Measurements from ENCODE around the gene PRKAR1B. TPM values are rescaled to one million over a fixed set of nuclear protein-coding genes. Genes with fewer than 3 reads are reported as not detected.
A peak's percentile ranks its signal among the peaks of the same experiment; 100 is the strongest.

The PRKAR1B gene
- total RNA-seq, 2 donors from 2014 or later = 15.8 to 19.8 TPM

GRCh38 chr7:508461-509170 lies 218.5 kb downstream of the PRKAR1B start:
- intact Hi-C loops (cut with DNase I) = no loop called here
- no peak for ATAC-seq
- peak; percentile 15 for DNase-seq

DNA sequence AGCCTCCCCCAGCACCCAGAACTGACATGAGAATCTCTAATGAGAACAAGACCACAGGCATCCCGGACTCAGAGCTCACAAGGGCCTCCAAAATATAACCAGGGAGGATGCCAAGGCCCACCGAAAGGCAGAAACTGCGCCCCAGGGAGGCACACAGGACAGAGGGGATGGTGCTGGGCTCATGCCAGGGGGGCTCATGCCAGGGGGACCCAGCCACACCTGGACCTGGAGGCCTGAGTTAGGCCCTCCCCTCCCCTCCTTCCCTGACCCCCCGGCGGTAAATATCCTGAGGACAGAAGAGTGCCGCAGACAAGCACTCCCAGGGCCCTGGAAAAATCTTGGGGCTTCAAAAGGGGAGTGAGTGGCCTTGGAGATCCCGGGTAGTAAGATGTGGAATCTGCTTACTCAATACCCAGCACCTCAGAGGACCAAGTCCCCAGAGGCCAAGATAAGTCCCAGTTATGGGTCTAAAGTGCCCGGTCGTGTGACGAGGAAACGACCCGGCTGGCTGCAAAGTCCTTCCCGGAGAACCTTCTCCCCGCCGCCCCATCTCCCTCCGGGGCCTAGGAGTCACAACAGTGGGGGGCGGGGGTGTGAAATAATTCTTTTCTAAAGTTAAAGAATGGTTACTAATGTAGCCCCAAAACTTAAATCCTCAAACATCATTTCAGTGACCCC lies 219.3 kb downstream of the PRKAR1B start:
- intact Hi-C loops (cut with DNase I) = no loop called here
- ATAC-seq = no peak
- DNase-seq = peak; percentile 21

- no peak for DNase-seq
- intact Hi-C loops (cut with DNase I) = no loop called here
- no peak for ATAC-seq
Observed at GRCh38 chr7:506921-507622, 220.0 kb downstream of the PRKAR1B start.

GRCh38 chr7:506391-506831 lies 220.7 kb downstream of the PRKAR1B start:
- DNase-seq = peak; percentile 20
- intact Hi-C loops (cut with DNase I) = no loop called here
- no peak for ATAC-seq

- ATAC-seq (peak in 1 of 2 donors; percentile 36), DNase-seq (peak; percentile 18)
- intact Hi-C loops (cut with DNase I) = no loop called here
Observed at GRCh38 chr7:505171-505570, 221.9 kb downstream of the PRKAR1B start.

DNA sequence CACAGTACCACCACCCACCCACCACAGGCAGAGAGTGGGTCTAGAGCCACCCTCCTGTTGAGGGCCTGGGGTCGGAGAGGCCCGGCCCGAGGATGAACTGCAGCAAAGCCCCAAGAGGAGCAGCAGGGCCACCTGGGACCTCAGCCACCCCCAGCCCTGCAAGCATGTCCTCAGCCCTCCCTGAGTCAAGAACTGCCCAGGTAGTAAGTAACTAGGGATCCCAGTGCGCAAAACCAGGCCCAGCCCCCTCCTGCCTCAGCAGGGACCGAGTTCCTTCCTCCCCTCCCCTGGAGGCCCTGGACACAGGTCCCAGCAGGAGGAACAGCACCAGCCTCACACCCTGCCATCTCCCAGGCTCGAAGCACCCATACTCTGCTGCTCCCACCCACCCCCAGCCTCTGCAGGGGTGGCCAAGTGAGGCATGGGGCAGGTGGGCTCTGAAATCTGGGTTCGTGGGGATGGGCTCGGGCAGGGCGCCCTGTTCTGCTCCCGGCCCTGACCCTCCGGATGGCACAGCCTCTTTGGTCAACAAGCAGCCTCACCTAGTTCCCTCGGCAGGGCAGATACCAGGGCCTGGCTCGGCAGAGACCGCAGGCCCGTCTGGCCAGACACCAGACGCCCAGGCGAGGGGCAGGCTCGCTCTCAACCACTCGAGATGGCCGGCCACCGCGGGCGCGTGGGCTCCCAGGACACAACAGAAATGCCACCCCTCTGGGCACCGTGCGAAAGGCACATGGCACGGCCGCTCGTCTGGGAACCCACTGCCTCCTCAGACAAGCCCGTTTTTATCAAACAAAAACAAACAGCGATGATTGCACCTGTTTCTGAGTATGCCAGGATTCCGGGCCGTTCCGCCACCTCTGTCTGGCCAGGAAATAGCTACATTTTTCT lies 222.6 kb downstream of the PRKAR1B start:
- intact Hi-C loops (cut with DNase I) = no loop called here
- DNase-seq (peak; percentile 20), ATAC-seq (peak in 1 of 2 donors; percentile 13)

- intact Hi-C loops (cut with DNase I) = no loop called here
- peak; percentile 65 to 84 for ATAC-seq
- peak; percentile 63 for DNase-seq
Observed at GRCh38 chr7:503575-504111, 223.4 kb downstream of the PRKAR1B start.

GRCh38 chr7:502296-502695 lies 224.8 kb downstream of the PRKAR1B start:
- intact Hi-C loops (cut with DNase I) = no loop called here
- ATAC-seq (no peak), DNase-seq (peak; percentile 13)

- intact Hi-C loops (cut with DNase I) = no loop called here
- ATAC-seq (no peak), DNase-seq (no peak)
Observed at GRCh38 chr7:501526-501925, 225.6 kb downstream of the PRKAR1B start.

GRCh38 chr7:500521-501420 lies 226.3 kb downstream of the PRKAR1B start:
- peak; percentile 21 for DNase-seq
- intact Hi-C loops (cut with DNase I) = no loop called here
- ATAC-seq = no peak

DNA sequence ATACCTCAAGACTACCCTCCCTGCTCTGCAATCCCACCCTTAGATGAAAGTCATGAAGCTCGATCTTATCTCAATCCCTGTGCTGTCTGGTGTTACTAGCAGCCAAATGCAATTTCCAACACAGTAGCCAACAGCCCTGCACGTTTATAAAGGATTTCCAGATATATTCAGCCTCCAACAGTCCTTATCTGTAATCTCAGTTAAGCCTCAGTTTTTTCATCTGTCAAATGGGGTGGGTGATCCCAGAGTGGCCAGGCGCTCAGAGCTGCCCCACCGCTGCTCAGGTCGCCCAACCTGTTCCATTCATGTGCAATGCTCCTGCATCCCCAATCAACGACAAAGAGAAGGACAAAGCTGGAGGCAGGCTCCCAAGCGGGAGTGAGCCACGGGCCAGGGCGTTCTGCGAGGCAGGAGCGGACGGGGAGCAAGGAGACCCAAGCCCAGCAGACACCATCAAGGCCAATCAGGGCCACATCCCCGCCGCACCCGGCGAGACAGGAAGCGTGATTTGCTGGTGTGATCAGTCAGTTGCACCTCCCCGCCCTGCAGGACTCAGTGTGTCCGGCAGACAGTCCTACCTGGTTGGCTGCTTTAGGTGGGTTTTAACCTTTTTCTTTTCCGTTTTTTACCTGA lies 227.1 kb downstream of the PRKAR1B start:
- intact Hi-C loops (cut with DNase I) = no loop called here
- DNase-seq (peak; percentile 18), ATAC-seq (no peak)

Other genes with a start within 250 kb of the PRKAR1B start
- gene PDGFA, start 207.4 kb downstream of the PRKAR1B start, total RNA-seq = 10 to 100 TPM; 27.5 to 33.9 TPM
- gene DNAAF5, start 582 bp downstream of the PRKAR1B start, total RNA-seq = 10 to 100 TPM; 14.9 to 15.0 TPM
- 100 to 1,000 TPM; 124 to 136 TPM for gene SUN1, start 105.2 kb upstream of the PRKAR1B start, total RNA-seq
- 10 to 100 TPM; 17.8 to 28.3 TPM for gene GET4, start 149.3 kb upstream of the PRKAR1B start, total RNA-seq
- 1 to 10 TPM; 6.9 to 8.2 TPM for gene ADAP1, start 227.4 kb upstream of the PRKAR1B start, total RNA-seq
- gene COX19, start 248.3 kb upstream of the PRKAR1B start, total RNA-seq = 1 to 10 TPM; 6.6 to 8.5 TPM

Data from left cardiac atrium (tissue), 4 donors.